Stimulated activated CD4-positive, alpha-beta T cell treated with anti-CD3 and anti-CD28 coated beads, Interleukin-4, amount 100 ng/mL, for 4 hours (primary cell): ENCODE data around the gene DYRK3.
"Not testable (repeated sequence)": the region's sequence is repeated elsewhere in the genome, so short reads cannot be mapped to it uniquely, and the experiment has no call there.

Experiments
- DNase-seq, 2 experiments: peaks; one replicate each; pipeline ENCODE4 v3.0.0-alpha.2; 2020

Gene DYRK3

GRCh38 chr1:206633708-206634121, 1.6 kb upstream of the DYRK3 start:
- no peak for DNase-seq

- peak; percentile 57 to 77 for DNase-seq
Measured at GRCh38 chr1:206634365-206635079, 814 bp upstream of the DYRK3 start.

DNA sequence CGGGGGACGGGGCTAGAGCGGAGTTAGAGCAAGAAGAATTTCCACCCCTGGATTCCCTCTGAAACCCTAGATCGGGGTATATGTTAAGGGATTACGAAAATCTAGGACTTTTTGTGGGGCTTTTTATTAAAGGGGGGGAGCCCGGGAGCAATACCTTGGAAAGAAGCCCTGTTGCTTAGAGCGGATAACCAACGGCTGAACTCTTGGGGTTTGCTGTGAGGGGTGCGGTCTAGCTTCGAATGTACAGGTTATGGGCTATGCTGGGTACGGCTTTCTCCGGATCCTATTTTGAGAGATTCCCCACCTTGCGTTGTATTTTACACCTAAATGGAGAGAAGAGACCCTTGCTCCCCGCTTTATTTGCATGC, 626 bp downstream of the DYRK3 start:
- no peak for DNase-seq

GRCh38 chr1:206636671-206637070, 1.3 kb downstream of the DYRK3 start:
- no peak for DNase-seq

GRCh38 chr1:206637605-206638004, 2.3 kb downstream of the DYRK3 start:
- DNase-seq, result no peak

GRCh38 chr1:206642074-206642473, 6.7 kb downstream of the DYRK3 start:
- DNase-seq, result not testable (repeated sequence)

DNA sequence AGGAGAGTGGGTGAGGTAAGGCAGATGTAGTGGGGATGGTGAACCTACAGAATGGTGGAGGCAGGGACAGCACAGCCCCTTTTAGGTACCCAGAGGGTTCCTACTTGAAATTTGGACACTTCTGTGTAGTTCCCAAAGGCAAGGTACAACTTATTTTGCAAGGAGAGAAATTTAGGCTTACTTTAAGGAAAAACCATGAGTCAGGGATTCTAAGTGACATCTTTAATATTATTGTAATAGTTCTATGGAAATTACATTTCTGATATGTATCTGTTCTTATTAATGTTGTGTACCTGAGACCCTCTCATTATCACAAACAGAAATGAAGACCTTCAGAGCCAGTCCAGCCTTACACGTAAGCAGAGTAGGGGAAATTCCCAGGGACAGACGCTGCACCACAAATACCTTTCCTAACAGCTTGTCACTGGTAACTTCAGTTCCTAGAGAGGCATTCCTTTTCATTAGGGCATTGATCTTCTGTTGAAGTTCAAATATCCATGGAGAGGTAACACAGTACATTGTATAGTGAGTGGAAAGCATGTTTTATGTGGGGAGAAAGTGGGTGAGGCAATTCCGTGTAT, 7.9 kb downstream of the DYRK3 start:
- no peak for DNase-seq

- no peak for DNase-seq
Measured at GRCh38 chr1:206646504-206646903, 11.2 kb downstream of the DYRK3 start.

DNA sequence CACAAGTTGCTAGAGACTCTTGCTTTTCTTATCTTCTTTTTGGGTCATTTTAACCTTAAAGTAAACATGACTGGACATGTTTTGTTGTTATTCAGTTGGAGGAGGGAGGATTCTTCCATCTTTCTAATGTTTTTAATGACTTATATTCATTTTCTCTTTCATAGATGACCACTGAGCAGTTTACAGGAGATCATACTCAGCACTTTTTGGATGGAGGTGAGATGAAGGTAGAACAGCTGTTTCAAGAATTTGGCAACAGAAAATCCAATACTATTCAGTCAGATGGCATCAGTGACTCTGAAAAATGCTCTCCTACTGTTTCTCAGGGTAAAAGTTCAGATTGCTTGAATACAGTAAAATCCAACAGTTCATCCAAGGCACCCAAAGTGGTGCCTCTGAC, 11.9 kb downstream of the DYRK3 start:
- DNase-seq, result no peak

DNA sequence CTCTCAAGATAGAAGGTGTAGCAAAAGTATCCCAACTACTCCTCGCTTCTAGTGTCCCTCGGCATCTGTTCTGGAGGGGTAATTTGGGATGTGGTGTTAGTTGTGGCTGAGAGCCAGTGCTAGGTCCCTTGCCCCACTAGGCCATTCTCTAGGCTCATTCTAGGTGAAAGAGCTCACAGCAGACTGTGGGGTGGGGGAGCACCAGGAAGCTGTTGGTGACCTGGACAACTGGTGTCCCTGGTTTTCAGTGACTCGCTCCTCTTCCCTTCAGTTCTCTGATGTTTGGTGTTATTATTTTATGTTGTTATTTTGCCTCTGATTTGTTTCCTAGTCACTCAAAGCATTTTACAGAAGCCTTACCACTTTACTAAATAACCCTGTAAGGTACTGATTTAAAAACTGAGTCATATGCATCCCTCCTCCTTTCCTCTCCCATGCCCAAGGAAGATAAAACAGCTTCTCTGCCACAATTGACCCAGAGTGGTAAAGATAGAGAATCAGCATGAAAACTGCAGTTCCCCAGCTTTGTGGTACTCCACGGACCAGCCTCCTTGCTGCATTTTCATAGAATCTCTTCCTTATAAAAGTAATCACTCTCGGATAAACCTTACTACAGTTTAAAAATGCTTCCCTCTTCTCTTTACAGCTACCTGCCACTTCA, 14.1 kb downstream of the DYRK3 start:
- no peak for DNase-seq

DNA sequence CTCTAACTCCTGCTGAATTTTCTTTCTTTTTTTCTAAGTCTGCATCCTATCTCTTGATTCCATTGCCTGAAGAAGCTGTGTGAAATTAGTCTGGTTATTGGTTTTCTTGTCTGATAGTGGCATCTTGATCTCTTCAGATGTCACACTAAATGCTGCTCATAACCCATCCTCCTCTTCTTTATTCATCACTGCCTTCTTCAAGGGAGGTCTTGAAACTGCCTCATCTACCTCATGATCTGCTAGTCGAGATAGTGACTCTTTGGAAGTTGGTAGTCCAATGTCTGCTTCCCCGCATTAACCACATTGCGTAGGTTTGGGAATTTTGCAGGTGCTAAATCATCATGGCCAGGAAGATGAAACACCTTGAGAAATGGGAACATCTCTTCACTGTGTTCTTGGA, 15.7 kb downstream of the DYRK3 start:
- DNase-seq, result no peak

DNA sequence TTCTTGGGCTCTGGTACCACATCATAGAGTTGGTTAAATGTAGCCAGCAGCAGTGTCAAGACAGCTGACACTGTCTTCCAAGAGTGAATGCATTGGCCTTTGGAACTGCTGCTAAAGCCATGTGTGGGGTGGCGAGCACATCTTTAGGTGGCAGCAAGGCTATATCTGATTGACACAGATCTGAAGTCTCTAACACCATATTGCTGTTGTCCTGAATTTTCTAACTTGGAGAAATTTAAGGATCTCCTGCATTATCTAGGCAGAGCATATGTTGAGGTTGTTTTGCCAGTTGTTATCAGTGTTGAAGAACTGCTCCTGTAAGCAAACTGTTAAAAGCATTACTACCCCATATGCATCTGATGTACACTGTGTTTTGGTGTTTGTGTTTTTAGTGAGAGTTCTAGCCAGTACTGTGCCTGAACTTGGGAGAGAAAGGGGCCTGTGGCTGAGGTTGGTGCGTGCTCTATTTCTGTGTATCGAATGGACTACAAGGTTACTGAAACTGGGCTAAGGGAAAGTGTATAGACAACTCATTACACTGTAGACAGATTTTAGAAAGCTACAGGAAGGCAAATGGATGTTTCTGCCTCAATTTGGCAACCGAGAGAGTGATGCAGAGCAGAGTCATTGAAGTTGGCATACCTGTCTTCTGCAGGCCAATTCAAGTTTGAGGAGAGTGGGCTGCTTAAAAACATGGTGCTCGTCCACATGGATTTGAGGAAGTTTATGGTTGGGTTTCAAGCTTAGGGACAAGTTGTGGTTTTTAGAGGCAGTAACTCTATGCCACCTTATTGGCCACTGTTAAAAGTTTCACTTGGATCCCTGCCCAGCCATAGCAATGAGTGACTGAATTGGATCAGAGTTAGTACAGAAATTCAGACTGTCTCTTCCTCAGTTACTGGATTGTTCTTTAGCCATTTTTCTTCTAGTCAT, 16.9 kb downstream of the DYRK3 start:
- DNase-seq, result no peak

- DNase-seq, result no peak
Measured at GRCh38 chr1:206653715-206654459, 18.6 kb downstream of the DYRK3 start.

DNA sequence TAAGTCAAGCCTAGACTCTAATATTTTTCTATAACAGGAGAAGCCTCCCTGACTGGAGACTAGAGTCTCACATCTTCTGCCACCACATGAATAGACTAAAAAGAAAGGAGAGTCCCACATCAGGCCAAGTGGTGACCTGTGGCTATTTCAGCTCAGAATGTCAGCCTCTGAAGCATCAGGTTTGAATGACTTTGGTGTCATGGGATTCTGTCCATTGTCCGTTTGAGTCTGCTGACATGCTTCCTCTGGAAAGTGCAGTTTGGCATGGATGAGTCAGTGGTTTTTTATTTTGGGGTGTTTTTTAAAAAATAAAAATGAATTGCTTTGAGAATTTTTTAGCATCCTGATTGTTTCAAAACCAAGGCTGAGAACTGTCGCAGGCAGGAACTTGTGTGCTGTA, 19.5 kb downstream of the DYRK3 start:
- DNase-seq, result no peak

DNA sequence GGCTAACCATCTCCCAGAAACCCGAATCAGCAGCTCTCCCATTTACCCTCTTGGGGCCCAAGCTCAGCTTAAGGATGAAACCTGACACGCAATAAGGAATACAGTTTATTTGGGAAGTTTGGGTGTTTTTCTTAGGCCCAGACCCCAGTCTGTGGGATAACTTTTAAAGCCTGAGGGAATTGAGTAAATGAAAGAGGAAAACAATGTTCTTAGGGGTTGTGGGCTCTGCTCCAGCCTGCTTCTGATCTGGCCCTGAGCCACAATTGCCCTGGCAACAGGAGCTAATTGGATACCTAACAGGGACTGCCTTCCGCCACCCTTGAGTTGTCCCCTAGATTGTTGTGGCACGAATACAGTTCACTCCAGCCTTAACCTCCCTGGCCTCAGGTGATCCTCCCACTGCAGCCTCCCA, 20.1 kb downstream of the DYRK3 start:
- no peak for DNase-seq

- no peak for DNase-seq
Measured at GRCh38 chr1:206656936-206657335, 21.6 kb downstream of the DYRK3 start.

DNA sequence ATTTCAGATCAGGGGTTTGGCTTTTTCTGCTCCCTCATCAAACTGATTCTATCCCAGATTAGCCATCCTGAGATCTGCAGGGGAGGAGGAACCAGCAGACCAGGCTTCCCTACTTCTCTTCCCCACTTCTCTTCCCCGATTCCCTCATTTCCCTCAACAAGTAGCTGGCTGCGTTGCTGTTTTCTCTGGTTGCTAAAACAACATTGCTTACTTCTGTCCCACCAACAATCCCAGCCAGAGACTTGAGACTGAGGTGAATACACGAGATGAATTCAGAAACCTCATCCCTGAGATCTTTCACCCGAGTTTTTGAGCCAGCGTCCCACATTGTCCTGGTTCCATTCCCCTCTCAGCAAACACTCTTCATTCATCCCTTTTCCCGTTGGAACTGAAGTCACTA, 22.4 kb downstream of the DYRK3 start:
- no peak for DNase-seq

GRCh38 chr1:206658264-206658980, 23.1 kb downstream of the DYRK3 start:
- DNase-seq, result peak; percentile 29 to 40

DNA sequence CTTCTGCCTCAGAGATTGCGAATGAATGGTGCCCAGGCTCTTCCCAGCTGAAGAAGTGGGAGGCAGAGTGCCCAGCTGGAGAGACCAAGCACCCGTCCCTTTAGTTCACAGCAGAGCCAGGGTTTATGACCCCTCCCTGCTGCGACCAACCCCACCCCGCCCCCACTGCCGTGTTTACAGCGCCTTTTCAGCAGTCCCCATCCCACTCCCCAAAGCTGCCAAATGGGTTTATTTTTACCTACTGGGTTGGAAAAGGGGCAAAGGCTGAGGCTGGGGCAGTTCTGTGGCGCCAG, 23.6 kb downstream of the DYRK3 start:
- no peak for DNase-seq

DNA sequence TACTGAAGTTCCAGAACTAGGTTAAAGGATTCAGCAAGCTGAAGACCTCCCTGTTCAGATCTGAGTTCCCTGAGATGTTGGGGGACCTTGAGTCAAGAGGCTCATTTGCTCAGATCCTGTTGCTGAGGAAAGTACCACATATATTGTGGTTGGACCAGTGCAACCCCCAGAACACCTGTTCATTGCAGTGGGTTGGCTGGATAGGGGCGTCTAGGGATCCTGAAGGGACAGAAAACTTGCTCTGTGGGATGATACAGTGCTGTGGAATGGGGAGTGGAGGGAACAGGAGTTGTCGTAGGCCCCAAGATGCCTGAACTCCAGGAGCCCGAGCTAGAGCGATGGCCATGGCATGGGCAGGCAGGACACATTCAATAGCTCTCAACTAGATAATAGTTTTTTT, 24.8 kb downstream of the DYRK3 start:
- no peak for DNase-seq

DNA sequence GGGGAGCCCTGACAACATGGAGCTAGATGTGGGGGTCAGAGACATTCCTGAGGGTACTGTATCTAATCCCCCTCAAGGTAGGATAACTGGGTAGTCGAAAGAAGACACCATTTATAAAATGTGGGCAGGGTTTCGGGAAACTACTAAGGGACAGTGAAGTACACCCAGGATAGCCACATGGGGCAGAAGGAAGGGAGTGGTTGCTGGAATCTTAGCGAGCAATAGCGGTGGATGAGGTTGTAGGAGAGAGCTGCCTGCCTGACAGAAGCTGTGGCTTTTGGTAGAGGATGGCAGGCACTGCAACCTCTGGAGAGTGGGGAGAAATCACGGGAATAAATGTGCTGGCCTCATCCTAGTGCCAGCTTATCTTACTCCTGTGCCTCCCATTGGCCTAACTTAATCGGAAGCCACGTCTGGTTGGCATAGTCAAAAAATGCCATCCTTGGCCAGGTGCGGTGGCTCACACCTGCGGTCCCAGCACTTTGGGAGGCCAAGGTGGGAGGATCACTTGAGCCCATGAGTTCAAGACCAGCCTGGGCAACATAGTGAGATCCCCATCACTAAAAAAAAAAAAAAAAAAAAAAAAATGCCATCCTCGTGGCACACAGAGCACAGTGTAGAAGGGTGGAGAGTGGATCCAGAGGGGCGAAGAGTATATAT, 26.0 kb downstream of the DYRK3 start:
- DNase-seq, result no peak
